GM12878 (cell line): Measurements from ENCODE around the gene TMEM232. TPM values are rescaled to one million over a fixed set of nuclear protein-coding genes. Genes with fewer than 3 reads are reported as not detected.

Experiments used
- ATAC-seq: fragments of 200-7000 bp; cut with Tn5 transposase; 3 replicates; pipeline ENCODE4 v1.9.1; 2020; ENCODE audit warnings: mild to moderate bottlenecking, moderate library complexity
- BruUV-seq: library from RNA; stranded (reverse); fragments of 400-500 nt; replicated peaks from 2 replicates; lab custom pipeline; 2021; lab: Mats Ljungman, UMichigan
- CTCF ChIA-PET: fragments of 300-600 bp; sonication (Branson Sonifier 250); formaldehyde crosslinking; extraction: SDS; loops from one replicate; lab custom pipeline; 2021; ENCODE audit warnings: inconsistent platforms; lab: Yijun Ruan, JAX
- POLR2A ChIA-PET: fragments of 350-600 bp; formaldehyde crosslinking; extraction: SDS; loops from one replicate; lab custom pipeline; 2021; ENCODE audit warnings: inconsistent platforms; lab: Charles Lee
- RAD21 ChIA-PET: fragments of 300-600 bp; sonication (Branson Sonifier 250); formaldehyde crosslinking; loops from one replicate; lab custom pipeline; 2023; ENCODE audit warnings: antibody characterized with exemption; ENCODE audit not compliant: unreplicated experiment; lab: Charles Lee
- SMC1A ChIA-PET: fragments of 300-600 bp; sonication (Branson Sonifier 250); formaldehyde crosslinking; loops from one replicate; lab custom pipeline; 2023; ENCODE audit not compliant: unreplicated experiment, uncharacterized antibody; lab: Charles Lee
- DNase-seq: peaks from one replicate; pipeline ENCODE4 v3.0.0-alpha.2; 2011; ENCODE audit warnings: low read depth, low spot score
- FAIRE-seq: peaks from 3 replicates; lab custom pipeline; 2011; peaks lifted over from hg19 to GRCh38; lab: Jason Lieb, UNC
- H2AFZ ChIP-seq: 2 replicates; pipeline ENCODE4 v1.6.0; 2011; ENCODE audit warnings: low read depth, low read length, control low read depth; ENCODE audit not compliant: control insufficient read depth
- H3K27ac ChIP-seq: 2 replicates; pipeline ENCODE4 v1.5.1; 2011; ENCODE audit warnings: control low read depth; ENCODE audit not compliant: control insufficient read depth, insufficient read depth
- H3K27me3 ChIP-seq, 2 experiments: replicated peaks in 1 of 2; 2 replicates each; pipeline versions ENCODE4 v1.6.0 to v1.6.1; 2011; ENCODE audit warnings: low read length in 1 of 2; ENCODE audit not compliant: control insufficient read depth in 2 of 2, insufficient read depth in 2 of 2
- H3K36me3 ChIP-seq, 2 experiments: 2 replicates each; pipeline ENCODE4 v1.5.1; 2011; ENCODE audit warnings: low read length in 1 of 2; ENCODE audit not compliant: control insufficient read depth in 2 of 2, insufficient read depth in 2 of 2
- H3K4me1 ChIP-seq: 2 replicates; pipeline ENCODE4 v1.6.1; 2011; ENCODE audit warnings: mild to moderate bottlenecking, low read length, moderate library complexity, mixed read lengths; ENCODE audit not compliant: control insufficient read depth, insufficient read depth
- H3K4me2 ChIP-seq: 2 replicates; pipeline ENCODE4 v1.6.0; 2011; ENCODE audit warnings: control low read depth; ENCODE audit not compliant: control insufficient read depth, insufficient read depth
- H3K4me3 ChIP-seq: fragments of 200-600 bp; sonication (generic); 2 replicates; pipeline ENCODE4 v1.5.1; 2016
- H3K79me2 ChIP-seq: 2 replicates; pipeline ENCODE4 v1.6.0; 2011; ENCODE audit warnings: low read length; ENCODE audit not compliant: control insufficient read depth, insufficient read depth
- H3K9ac ChIP-seq: 2 replicates; pipeline ENCODE4 v1.8.0; 2011; ENCODE audit warnings: low read length, control low read depth, mixed read lengths; ENCODE audit not compliant: control insufficient read depth, insufficient read depth
- H3K9me3 ChIP-seq: replicated peaks from 3 replicates; pipeline ENCODE4 v1.5.1; 2011; ENCODE audit warnings: mild to moderate bottlenecking, low read length; ENCODE audit not compliant: control insufficient read depth, insufficient read depth
- H4K20me1 ChIP-seq: 2 replicates; pipeline ENCODE4 v1.6.0; 2011; ENCODE audit not compliant: control insufficient read depth, insufficient read depth
- ASH2L ChIP-seq: fragments of 300-600, 200-600 bp; sonication (generic); IDR thresholded peaks from 2 replicates; pipeline ENCODE4 v1.6.1; 2017; ENCODE audit warnings: low read depth, mild to moderate bottlenecking, borderline replicate concordance
- ATF3 ChIP-seq: IDR thresholded peaks from 2 replicates; pipeline ENCODE4 v1.6.1; 2011; ENCODE audit warnings: low read depth, mild to moderate bottlenecking, low read length, moderate library complexity, borderline replicate concordance; ENCODE audit errors: extremely low read depth
- CEBPZ ChIP-seq: fragments of 150-350 bp; IDR thresholded peaks from 2 replicates; pipeline ENCODE4 v1.6.1; 2016; ENCODE audit warnings: low read depth, low read length
- ESRRA ChIP-seq: IDR thresholded peaks from 2 replicates; pipeline ENCODE4 v1.6.1; 2012; ENCODE audit warnings: mild to moderate bottlenecking, low read length, improper control_type of control experiment
- HDAC6 ChIP-seq: fragments of 200-600 bp; sonication (generic); IDR thresholded peaks from one replicate; pipeline ENCODE4 v1.8.0; 2017; ENCODE audit warnings: antibody characterized with exemption; ENCODE audit not compliant: unreplicated experiment
- IKZF2 ChIP-seq, 2 experiments: fragments of 450-650 bp; IDR thresholded peaks; 2 replicates each; pipeline ENCODE4 v1.6.1; 2017; ENCODE audit warnings: mild to moderate bottlenecking in 2 of 2, moderate library complexity in 2 of 2
- MXI1 ChIP-seq: fragments of 150-350 bp; IDR thresholded peaks from 2 replicates; pipeline ENCODE4 v1.6.1; 2011; ENCODE audit warnings: low read depth, mild to moderate bottlenecking, inconsistent platforms, low read length, improper control_type of control experiment
- MYB ChIP-seq: fragments of 150-350 bp; IDR thresholded peaks from 2 replicates; pipeline ENCODE4 v1.6.1; 2014; ENCODE audit warnings: mild to moderate bottlenecking, low read depth, low read length, borderline replicate concordance
- PML ChIP-seq: IDR thresholded peaks from 2 replicates; pipeline ENCODE4 v1.6.1; 2012; ENCODE audit warnings: low read length, inconsistent platforms
- RBBP5 ChIP-seq: fragments of 200-600 bp; sonication (generic); conservative IDR thresholded peaks from 2 replicates; pipeline ENCODE4 v1.6.1; 2016
- WRNIP1 ChIP-seq: IDR thresholded peaks from 2 replicates; pipeline ENCODE4 v1.6.1; 2011; ENCODE audit warnings: low read depth, low read length, improper control_type of control experiment, borderline replicate concordance
- ZNF217 ChIP-seq: fragments of 450-650 bp; IDR thresholded peaks from 2 replicates; pipeline ENCODE4 v1.6.1; 2017; ENCODE audit warnings: antibody characterized with exemption, mild to moderate bottlenecking
- ZNF24 ChIP-seq: fragments of 450-650 bp; IDR thresholded peaks from 2 replicates; pipeline ENCODE4 v1.6.1; 2017; ENCODE audit warnings: antibody characterized with exemption, mild to moderate bottlenecking
- ZNF687 ChIP-seq: fragments of 450-650 bp; IDR thresholded peaks from 2 replicates; pipeline ENCODE4 v1.6.1; 2017; ENCODE audit warnings: mild to moderate bottlenecking, moderate library complexity
- WGBS: methylation state at CpG from one replicate; pipeline ENCODE4 v1.1.6; 2016; ENCODE audit warnings: low lambda C conversion rate; ENCODE audit not compliant: insufficient replicate concordance, insufficient coverage; ENCODE audit errors: missing lambda C conversion rate; 5-methylcytosine and 5-hydroxymethylcytosine counted together
- in situ Hi-C: fragments of 300-500 bp; cut with MboI; formaldehyde crosslinking; loops from 9 replicates; pipeline ENCODE4 v1.14.3; 2018; ENCODE audit warnings: mixed read lengths
- intact Hi-C: fragments of 100-400 bp; cut with micrococcal nuclease; formaldehyde crosslinking; loops from one replicate; pipeline ENCODE4 v1.14.2; 2022; ENCODE audit not compliant: unreplicated experiment
- polyA plus RNA-seq, 11 experiments: library from polyadenylated mRNA; depleted of rRNA in 4 of 11; unstranded in 6 of 11; stranded (reverse) in 5 of 11; fragments of >200 nt; fragmentation: Nextera tagmentation in 4 of 11; fragmentation: Illumina TruSeq in 1 of 11; extraction: Ambion mirVana in 4 of 11; extraction: Trizol in 1 of 11; gene quantifications; 1 replicate in 1 of 11; 2 replicates in 10 of 11; pipeline versions ENCODE4 v1.2.1 to v1.2.3, GENCODE V29; 2011 to 2016; ENCODE audit warnings: inconsistent platforms in 2 of 11, missing spikeins in 2 of 11, low read depth in 1 of 11
- total RNA-seq, 4 experiments: library from RNA; depleted of rRNA in 3 of 4; stranded (reverse); fragments of >200 nt in 3 of 4; fragmentation: Illumina TruSeq in 1 of 4; extraction: Trizol in 1 of 4; gene quantifications; 2 replicates each; pipeline versions ENCODE4 v1.2.1 to v1.2.3, GENCODE V29; 2013 to 2021

The TMEM232 gene
- total and polyA plus RNA-seq, 10 of the 15 experiments (the other 5 are each of a cell fraction or from before 2014, with no cell fraction given) = 0.29 to 1.3 (median 0.91) TPM

DNA sequence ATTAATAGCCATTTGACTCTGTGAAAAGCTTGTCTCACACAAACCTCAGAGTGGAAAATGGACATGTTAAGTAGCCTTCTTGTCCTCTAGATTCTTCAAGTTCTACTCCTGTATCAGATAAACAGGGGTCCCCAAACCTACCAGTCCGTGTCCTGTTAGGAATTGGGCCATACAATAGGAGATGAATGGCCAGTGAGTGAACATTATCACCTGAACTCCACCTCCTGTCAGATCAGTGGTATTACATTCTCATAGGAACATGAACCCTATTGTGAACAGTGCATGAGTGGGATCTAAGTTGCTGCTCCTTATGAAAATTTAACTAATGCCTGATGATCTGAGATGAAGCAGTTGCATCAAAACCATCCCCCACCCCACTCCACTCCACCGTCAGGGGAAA, 136.3 kb downstream of the TMEM232 start (continued):
- TF ChIP-seq WRNIP1 = no peak
- TF ChIP-seq ATF3 = no peak

- Histone ChIP-seq H3K27me3 (no peaks in the 10 kb centered on the region), H3K4me1 (no peaks in the 10 kb centered on the region), H3K4me3 (no peak overlapping the region), H2AFZ (no peak overlapping the region), H3K9ac (no peak overlapping the region), H3K9me3 (no peaks in the 10 kb centered on the region), H3K4me2 (no peak overlapping the region), H3K79me2 (no peaks in the 10 kb centered on the region), H3K27ac (no peak overlapping the region), H4K20me1 (no peaks in the 10 kb centered on the region), H3K36me3 (no peaks in the 10 kb centered on the region)
- in situ Hi-C loops (no loop called here), intact Hi-C loops (no loop called here)
- no TSS peak for BruUV-seq
- ChIA-PET POLR2A (no interaction called here), SMC1A (no interaction called here), CTCF (no interaction called here), RAD21 (no interaction called here)
- DNase-seq = no peak
- no peak for ATAC-seq
- 81% methylated on average over 3 of the region's 3 CpGs for WGBS
- FAIRE-seq = no peak
- TF ChIP-seq ZNF217 = no peak
- no peak for TF ChIP-seq IKZF2 (IDR thresholded peaks at IDR 0.05)
- TF ChIP-seq MYB = no peak
- no peak for TF ChIP-seq PML
- TF ChIP-seq ZNF24 = no peak
- no peak for TF ChIP-seq RBBP5
- TF ChIP-seq ZNF687 = no peak
- no peak for TF ChIP-seq ESRRA
- TF ChIP-seq CEBPZ = no peak
- TF ChIP-seq HDAC6 = no peak
- no peak for TF ChIP-seq MXI1
- no peak for TF ChIP-seq ASH2L
Measured at GRCh38 chr5:110588286-110588980, 138.0 kb downstream of the TMEM232 start.
